Measurements from ENCODE around the gene OMG.

- TF ChIP-seq CTCF (IDR thresholded peaks at IDR 0.05; ENCODE audit: low read depth, low read length, poor library complexity, severe bottlenecking) (no peak), EZH2phosphoT487 (IDR thresholded peaks at IDR 0.05; ENCODE audit: borderline replicate concordance, low read length) (no peak)
Observed at GRCh38 chr17:31318851-31319661, 22.0 kb upstream of the OMG start.
